ENCODE data around the gene C9orf153.

C9orf153 gene

DNA sequence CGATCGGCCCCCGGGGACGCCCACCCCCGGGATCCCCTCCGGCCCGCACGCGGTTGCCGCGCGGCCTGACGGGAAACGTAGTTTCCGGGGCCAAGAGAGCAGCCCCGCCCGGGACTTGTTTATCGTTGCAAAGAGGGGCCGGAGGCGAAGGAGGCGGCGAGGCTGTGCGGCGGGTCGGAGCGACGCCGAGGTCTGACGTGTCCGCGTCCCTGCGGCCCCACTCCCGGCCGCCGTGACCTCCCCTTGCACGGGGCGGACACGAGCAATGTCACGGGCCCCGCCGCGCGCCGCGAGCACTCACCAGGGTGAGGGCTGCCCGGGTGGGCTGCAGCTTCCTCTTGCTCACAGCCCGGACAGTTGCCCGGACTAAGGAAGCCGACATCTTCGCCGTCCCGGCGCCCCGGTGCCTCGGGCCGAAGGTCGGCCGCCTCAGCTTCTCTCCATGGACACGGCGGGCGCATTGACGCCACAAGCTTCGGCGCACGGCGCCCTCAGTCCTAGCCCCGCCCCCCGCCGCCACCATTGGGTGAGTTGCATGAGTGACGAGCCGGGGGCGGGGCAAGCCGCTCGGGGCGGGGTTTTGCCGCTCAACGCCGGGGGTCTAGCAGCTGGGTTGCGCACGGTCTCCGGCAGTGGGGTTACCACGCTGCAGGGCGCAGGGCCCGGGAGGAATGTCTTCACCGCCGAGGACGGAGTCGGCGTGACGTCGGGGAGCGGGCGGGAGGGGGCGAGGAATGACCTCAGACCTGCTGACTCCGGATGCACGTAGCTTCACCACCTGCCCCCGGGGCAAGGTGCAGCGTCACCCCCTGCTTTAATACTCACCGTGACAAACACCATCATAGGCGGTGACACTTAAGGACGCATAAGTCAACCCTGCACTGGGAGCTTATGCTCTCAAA, 22.9 kb upstream of the C9orf153 start, which contains the start of gene ISCA1:
Gene ISCA1, minus strand, starts transcription at position 462 of the 902 bp plus-strand sequence. Its CDS starts 80 bp downstream, at position 382.
- peak; percentile 84 for DNase-seq (ENCODE audit: low read depth)
- H3K4me3 ChIP-seq (ENCODE audit: control insufficient read depth, low read depth, low read length): peak within 1 kb of the TSS; percentile 94
- TF ChIP-seq, protein P1, sequence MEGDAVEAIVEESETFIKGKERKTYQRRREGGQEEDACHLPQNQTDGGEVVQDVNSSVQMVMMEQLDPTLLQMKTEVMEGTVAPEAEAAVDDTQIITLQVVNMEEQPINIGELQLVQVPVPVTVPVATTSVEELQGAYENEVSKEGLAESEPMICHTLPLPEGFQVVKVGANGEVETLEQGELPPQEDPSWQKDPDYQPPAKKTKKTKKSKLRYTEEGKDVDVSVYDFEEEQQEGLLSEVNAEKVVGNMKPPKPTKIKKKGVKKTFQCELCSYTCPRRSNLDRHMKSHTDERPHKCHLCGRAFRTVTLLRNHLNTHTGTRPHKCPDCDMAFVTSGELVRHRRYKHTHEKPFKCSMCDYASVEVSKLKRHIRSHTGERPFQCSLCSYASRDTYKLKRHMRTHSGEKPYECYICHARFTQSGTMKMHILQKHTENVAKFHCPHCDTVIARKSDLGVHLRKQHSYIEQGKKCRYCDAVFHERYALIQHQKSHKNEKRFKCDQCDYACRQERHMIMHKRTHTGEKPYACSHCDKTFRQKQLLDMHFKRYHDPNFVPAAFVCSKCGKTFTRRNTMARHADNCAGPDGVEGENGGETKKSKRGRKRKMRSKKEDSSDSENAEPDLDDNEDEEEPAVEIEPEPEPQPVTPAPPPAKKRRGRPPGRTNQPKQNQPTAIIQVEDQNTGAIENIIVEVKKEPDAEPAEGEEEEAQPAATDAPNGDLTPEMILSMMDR (conservative IDR thresholded peaks at IDR 0.05; ENCODE audit: control insufficient read depth, insufficient read depth, low read depth, low read length): no peak

DNA sequence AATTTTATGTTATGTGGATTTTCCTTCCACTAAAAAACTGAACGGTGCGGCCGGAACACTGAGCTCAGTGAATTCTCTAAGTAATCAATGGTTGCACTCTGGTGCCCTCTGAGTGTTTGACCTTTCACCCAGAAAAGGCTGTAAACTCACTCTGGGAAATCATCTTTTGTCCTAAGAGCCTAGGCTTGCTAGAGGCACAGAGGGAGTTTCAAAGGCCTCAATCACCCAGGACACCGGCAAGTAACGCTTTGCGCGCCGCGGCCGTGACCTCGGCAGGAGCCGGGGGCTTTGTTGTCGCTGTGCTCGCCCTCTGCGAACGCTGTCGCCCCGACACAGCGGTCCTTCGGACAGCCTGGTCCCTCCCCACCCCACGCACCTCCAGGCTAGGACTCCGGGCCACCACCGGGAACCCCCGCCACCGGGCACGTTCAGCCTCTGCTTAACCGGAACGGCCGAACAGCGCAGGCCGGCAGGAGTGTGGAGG, 22.2 kb upstream of the C9orf153 start:
- H3K4me3 ChIP-seq (ENCODE audit: control insufficient read depth, low read depth, low read length): peak overlapping the region; percentile 94
- peak; percentile 31 for DNase-seq (ENCODE audit: low read depth)
- TF ChIP-seq, protein P1 (conservative IDR thresholded peaks at IDR 0.05; ENCODE audit: control insufficient read depth, insufficient read depth, low read depth, low read length): no peak

DNA sequence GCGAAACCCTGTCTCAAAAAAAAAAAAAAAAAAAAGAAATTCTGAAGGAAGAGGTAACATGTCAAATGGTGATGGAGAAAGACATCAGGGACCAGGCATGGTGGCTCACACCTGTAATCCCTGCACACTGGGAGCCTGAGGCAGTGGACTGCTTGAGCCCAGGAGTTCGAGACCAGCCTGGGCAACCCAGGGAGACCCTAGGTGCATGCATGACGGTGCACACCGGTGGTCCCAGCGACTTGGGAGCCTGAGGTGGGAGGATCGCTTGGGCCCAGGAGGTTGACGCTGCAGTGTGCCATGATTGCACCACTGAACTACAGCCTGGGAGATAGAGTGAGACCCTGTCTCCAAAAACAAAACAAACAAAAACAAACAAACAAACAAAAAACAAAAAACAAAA, 21.1 kb upstream of the C9orf153 start:
- no peak overlapping the region for H3K4me3 ChIP-seq (ENCODE audit: control insufficient read depth, low read depth, low read length)
- TF ChIP-seq, protein P1 (conservative IDR thresholded peaks at IDR 0.05; ENCODE audit: control insufficient read depth, insufficient read depth, low read depth, low read length): no peak
- DNase-seq (ENCODE audit: low read depth): no peak

DNA sequence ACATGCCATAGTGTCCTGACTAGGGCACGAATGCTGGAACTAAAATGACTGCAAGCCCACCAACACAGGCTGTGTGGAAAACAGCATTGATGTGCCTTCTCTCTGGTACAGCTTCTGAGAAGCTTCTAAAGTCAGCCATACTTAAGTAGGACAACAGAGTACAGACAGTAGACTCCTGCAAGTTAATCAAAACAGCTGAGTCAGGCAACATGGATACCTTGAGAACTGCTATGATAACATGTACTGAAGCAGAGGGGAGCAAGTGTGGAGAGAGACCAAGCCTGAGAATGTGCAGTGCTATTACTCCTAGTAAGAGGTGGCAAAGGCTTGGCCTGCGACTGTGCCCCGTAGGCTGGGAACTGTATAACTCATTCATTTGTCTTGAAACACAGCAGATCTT, 20.4 kb upstream of the C9orf153 start:
- TF ChIP-seq, protein P1 (conservative IDR thresholded peaks at IDR 0.05; ENCODE audit: control insufficient read depth, insufficient read depth, low read depth, low read length): no peak
- DNase-seq (ENCODE audit: low read depth): no peak

DNA sequence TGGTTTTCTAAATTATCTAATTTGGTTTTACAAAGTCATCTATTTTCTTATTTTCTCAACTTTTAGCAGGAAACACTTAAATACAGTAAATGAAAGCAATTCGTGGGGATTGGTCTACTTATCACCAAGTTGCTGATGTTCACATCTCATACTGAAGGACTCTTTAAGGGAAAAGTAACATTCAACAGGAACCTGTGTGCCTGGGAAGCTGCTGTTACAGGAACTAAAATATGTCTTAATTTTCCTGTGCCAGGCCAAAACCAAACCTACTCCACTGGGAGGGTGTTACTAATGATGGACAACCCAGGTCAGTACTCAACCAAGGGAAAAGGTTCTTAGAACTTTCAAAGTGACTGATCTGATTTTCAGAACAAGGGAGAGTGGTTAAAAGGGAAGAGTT, 17.6 kb upstream of the C9orf153 start:
- no peak for DNase-seq (ENCODE audit: low read depth)
- TF ChIP-seq, protein P1 (conservative IDR thresholded peaks at IDR 0.05; ENCODE audit: control insufficient read depth, insufficient read depth, low read depth, low read length): no peak

More for the DNA sequence above, 20.4 kb upstream of the C9orf153 start:
- no peak overlapping the region for H3K4me3 ChIP-seq (ENCODE audit: control insufficient read depth, low read depth, low read length)

DNA sequence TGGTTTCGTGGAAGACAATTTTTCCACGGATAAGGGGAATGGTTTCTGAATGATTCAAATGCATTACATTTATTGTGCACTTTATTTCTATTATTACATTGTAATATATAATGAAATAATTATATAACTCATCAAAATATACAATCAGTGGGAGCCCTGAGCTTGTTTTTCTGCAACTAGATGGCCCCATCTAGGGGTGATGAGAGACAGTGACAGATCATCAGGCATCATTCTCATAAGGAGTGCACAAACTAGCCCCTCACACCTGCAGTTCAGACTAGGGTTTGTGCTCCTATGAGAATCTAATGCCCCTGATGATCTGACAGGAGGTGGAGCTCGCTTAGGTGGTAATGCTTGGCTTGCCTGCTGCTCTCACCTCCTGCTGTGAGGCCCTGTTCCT, 16.5 kb upstream of the C9orf153 start:
- TF ChIP-seq, protein P1 (conservative IDR thresholded peaks at IDR 0.05; ENCODE audit: control insufficient read depth, insufficient read depth, low read depth, low read length): peak; percentile 18
- DNase-seq (ENCODE audit: low read depth): no peak
- H3K4me3 ChIP-seq (ENCODE audit: control insufficient read depth, low read depth, low read length): no peak overlapping the region

More for the DNA sequence above, 17.6 kb upstream of the C9orf153 start:
- no peak overlapping the region for H3K4me3 ChIP-seq (ENCODE audit: control insufficient read depth, low read depth, low read length)
